ENCODE results near the gene CLDN9. TPM values are rescaled to one million over a fixed set of nuclear protein-coding genes. Genes with fewer than 3 reads are reported as not detected.
A peak's percentile ranks its signal among the peaks of the same experiment; 100 is the strongest.

Gene CLDN9
- total and polyA plus RNA-seq, 9 of the 15 experiments (the other 6 are each of a cell fraction or from before 2014, with no cell fraction given) = 0.12 to 0.44 (median 0.22) TPM; not detected in 4

- no peak for TF ChIP-seq RBM15 (IDR thresholded peaks at IDR 0.05; ENCODE audit: insufficient read depth, low read length)
- TF ChIP-seq JUN (IDR thresholded peaks at IDR 0.05; ENCODE audit: borderline replicate concordance, low read depth, low read length) = no peak
- no peak for TF ChIP-seq JUN (CRISPR knock-in tag; IDR thresholded peaks at IDR 0.05; ENCODE audit: borderline replicate concordance)
- no peak for TF ChIP-seq SREBF1 (IDR thresholded peaks at IDR 0.05; ENCODE audit: borderline replicate concordance, low read depth, low read length)
- peak; percentile 77 for TF ChIP-seq CXXC5 (CRISPR knock-in tag; IDR thresholded peaks at IDR 0.05)
- TF ChIP-seq CBX8 (IDR thresholded peaks at IDR 0.05; ENCODE audit: borderline replicate concordance, extremely low read depth, low read depth, low read length, poor library complexity, severe bottlenecking) = no peak
- peak; percentile 43 for TF ChIP-seq KDM5B (IDR thresholded peaks at IDR 0.05; ENCODE audit: insufficient replicate concordance, low read depth, low read length)
- TF ChIP-seq TBP (optimal IDR thresholded peaks at IDR 0.05; ENCODE audit: low read depth, low read length) = peak; percentile 65
- peak; percentile 54 for TF ChIP-seq GMEB1 (CRISPR knock-in tag; IDR thresholded peaks at IDR 0.05)
- TF ChIP-seq ZZZ3 (IDR thresholded peaks at IDR 0.05) = no peak
- no peak for TF ChIP-seq PHB2 (IDR thresholded peaks at IDR 0.05; ENCODE audit: low read depth)
- TF ChIP-seq ZSCAN32 (CRISPR knock-in tag; IDR thresholded peaks at IDR 0.05) = no peak
- TF ChIP-seq CHCHD3 (CRISPR knock-in tag; IDR thresholded peaks at IDR 0.05) = no peak
- peak; percentile 21; the same call in 1 of the 2 replicates for TF ChIP-seq FOSL1 (tag; conservative IDR thresholded peaks at IDR 0.05)
- no peak for TF ChIP-seq FOXJ2 (tag; IDR thresholded peaks at IDR 0.05)
- TF ChIP-seq ZNF740 (CRISPR knock-in tag; IDR thresholded peaks at IDR 0.05) = peak; percentile 36; the same call in 1 of the 2 replicates
- no peak for TF ChIP-seq ZNF740 (tag; IDR thresholded peaks at IDR 0.05)
- no peak; the same call in 1 of the 2 replicates for TF ChIP-seq CREB3 (tag; conservative IDR thresholded peaks at IDR 0.05; ENCODE audit: low read depth)
- TF ChIP-seq ATF3 (IDR thresholded peaks at IDR 0.05) = no peak
- peak; percentile 80; the same call in 1 of the 2 replicates for TF ChIP-seq ATF3 (CRISPR knock-in tag; conservative IDR thresholded peaks at IDR 0.05)
- TF ChIP-seq SAP30 (IDR thresholded peaks at IDR 0.05; ENCODE audit: borderline replicate concordance, insufficient read depth, low read depth, low read length, poor library complexity, severe bottlenecking) = peak; percentile 98
- TF ChIP-seq ATF7 (IDR thresholded peaks at IDR 0.05) = peak; percentile 76
- no peak for TF ChIP-seq WHSC1 (IDR thresholded peaks at IDR 0.05; ENCODE audit: low read length)
Measured at GRCh38 chr16:2968738-2969544, 43.8 kb upstream of the CLDN9 start, which contains the start of gene PAQR4 (continued).
